NCI-H345 treated with DMSO at 0.1 percent for 48 hours (cell line): ENCODE results near the gene SART3.
"Not testable (repeated sequence)": the region's sequence is repeated elsewhere in the genome, so short reads cannot be mapped to it uniquely, and the experiment has no call there.

Experiments used
- DNase-seq: peaks from one replicate; lab custom pipeline; 2025; ENCODE audit not compliant: unreplicated experiment; lab: John Stamatoyannopoulos, UW

The SART3 gene

DNA sequence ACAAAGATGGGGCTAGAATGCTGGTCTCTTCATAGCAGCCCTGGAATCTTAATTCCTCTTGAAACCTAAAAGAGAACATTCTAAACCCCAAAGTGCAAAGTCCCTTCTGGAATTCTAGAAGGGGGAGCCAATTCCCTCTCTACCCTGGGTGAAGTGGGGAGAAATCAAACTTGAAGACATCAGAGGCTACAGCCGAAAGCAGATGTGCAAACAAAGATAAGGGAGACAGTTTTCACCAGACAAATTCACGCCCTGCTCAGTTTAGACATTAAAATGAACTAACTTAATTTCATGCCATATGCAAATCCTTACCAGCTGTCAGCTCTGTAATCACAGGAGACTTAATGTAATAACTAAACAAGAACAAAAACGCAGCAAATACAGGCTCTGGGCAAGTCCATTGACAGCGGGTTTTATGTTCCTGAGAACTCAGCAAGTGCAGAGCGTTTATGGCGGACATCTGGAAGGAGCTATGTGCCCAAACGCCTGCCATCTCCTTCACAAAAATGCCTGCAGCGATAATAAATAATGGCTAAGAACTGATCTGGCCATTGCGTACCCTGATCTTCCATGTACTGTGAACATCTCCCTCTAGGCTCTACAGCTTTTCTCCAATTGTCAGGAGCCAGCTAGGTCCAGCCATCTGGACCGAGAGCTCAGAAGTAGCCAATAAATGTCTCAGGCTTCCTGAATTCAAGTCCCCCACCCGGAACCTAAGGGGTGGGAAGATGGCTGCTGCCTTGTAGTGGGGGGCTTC is 65.0 kb downstream of the SART3 start:
- DNase-seq: no peak

DNA sequence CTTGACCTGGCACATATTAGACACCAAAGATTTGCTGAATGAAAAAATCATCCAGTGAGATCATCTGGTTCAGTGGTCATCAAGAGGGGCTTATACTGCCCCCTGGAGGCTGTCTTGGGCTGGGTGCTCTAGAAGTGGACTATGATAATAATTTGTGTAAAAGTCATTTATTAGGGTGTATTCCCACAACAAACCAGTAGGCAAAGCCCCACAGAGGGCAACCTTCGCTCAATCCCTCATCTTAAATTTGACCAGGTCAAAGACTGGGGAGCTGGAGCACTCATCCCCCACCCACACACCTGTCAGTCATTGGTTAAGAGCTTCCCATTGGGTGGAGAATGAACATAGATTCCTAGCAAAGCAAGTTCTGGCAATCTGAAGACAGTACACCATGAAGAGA is 65.9 kb downstream of the SART3 start:
- no peak for DNase-seq

GRCh38 chr12:108491256-108491655 is 69.7 kb downstream of the SART3 start:
- DNase-seq: no peak

GRCh38 chr12:108487029-108487428 is 73.9 kb downstream of the SART3 start:
- not testable (repeated sequence) for DNase-seq

GRCh38 chr12:108485371-108485770 is 75.6 kb downstream of the SART3 start:
- DNase-seq: not testable (repeated sequence)

DNA sequence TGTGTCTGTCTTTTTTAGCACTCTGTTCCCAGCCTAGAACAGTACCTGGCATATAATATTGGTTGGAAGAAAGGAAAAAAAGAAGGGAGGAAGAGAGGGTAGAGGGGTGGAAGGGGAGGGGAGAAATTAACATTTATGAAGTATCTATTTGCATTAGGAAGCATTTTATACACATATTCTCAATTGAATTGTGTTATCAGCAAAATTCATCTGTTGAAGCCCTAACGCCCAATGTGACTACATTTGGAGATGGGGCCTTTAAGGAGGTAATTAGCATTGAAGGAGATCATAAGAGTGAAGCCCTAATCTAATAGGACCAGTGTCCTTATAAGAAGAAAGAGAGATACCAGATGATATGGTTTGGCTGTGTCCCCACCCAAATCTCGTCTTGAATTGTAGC is 76.1 kb downstream of the SART3 start:
- no peak for DNase-seq

- no peak for DNase-seq
These were observed 76.5 kb downstream of the SART3 start for GRCh38 chr12:108484431-108484830.

- no peak for DNase-seq
These were observed 77.5 kb downstream of the SART3 start for GRCh38 chr12:108483213-108484059.

- no peak for DNase-seq
These were observed 78.2 kb downstream of the SART3 start for GRCh38 chr12:108482717-108483212.

GRCh38 chr12:108479364-108480070 is 81.5 kb downstream of the SART3 start:
- no peak for DNase-seq

DNA sequence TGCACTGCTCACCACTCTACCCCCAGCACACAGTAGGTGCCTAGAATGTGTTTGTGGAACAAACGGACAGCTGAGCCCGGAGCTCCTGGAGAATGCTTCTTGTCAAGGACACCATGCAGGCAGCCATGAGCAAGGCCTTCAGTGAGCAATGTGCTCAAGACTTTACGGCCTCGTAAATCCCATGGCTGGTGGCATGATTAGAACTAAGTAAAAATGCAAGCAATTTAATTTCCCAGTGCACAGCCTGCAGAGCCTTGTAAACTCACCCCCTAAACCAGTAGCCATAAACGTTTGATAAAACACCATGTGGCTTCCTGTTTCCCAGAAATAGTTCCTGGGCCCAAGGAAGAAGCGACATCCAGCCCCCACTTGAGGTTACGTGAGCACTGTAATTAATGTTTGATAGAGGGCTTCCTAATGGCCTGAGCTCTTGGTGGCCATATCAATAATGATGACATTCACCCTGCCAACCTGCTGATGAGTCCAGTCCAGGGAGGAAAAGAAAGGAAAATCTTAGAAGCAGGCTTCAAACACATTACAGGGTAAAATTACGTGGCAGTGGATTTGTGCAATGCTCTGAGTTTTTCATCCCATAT is 82.3 kb downstream of the SART3 start:
- DNase-seq: no peak

GRCh38 chr12:108477881-108478259 is 83.1 kb downstream of the SART3 start:
- no peak for DNase-seq

DNA sequence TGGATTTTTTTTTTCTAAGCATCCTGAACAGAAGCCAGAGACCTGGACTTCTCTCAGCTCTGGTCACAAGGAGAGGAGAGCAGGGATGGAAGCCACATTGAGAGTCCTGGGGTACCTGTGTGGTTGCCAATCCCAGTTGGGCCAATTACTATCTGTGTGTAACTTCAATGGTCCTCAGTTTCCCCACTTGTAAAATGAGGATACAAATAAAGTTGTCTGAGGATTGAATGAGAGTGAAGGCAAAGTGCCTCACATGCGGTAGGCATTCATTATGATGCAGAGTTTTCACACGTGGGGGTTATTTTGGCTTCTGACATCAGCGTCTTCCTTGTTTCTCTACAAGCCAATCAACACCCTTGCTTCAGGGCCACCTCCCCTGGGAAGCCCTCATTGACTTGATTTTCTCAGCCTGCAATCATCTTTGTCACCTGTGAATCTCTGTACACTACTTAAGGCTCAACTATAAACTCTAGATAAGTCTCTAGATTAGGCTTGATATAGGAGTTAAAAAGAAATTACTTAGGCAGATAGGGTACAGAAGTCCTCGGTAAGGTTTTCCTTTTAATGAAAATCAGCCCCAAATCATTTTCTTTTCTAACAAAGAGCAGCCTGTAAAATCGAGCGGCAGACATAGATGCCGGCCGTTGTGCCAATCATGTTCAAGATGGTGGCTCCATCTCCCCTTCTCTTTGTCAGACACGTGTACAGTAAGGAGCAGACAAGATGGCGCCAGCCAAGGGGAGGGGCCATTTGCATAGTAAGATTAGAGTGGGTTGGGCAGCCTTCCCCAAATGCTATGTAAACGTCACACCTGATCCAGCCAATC is 83.7 kb downstream of the SART3 start:
- no peak for DNase-seq

- no peak for DNase-seq
These were observed 85.6 kb downstream of the SART3 start for GRCh38 chr12:108475396-108475795.

GRCh38 chr12:108473400-108474055 is 87.4 kb downstream of the SART3 start:
- DNase-seq: no peak
